Measurements from ENCODE around the gene MAP4K5. TPM values are rescaled to one million over a fixed set of nuclear protein-coding genes. Genes with fewer than 3 reads are reported as not detected.
"Not testable (repeated sequence)": the region's sequence is repeated elsewhere in the genome, so short reads cannot be mapped to it uniquely, and the experiment has no call there.

The MAP4K5 gene
- total RNA-seq = 10 to 100 TPM; 36.3 to 39.9 TPM
- 44.4 to 48.8 reads per million in 2 donors for total RNA-seq

DNA sequence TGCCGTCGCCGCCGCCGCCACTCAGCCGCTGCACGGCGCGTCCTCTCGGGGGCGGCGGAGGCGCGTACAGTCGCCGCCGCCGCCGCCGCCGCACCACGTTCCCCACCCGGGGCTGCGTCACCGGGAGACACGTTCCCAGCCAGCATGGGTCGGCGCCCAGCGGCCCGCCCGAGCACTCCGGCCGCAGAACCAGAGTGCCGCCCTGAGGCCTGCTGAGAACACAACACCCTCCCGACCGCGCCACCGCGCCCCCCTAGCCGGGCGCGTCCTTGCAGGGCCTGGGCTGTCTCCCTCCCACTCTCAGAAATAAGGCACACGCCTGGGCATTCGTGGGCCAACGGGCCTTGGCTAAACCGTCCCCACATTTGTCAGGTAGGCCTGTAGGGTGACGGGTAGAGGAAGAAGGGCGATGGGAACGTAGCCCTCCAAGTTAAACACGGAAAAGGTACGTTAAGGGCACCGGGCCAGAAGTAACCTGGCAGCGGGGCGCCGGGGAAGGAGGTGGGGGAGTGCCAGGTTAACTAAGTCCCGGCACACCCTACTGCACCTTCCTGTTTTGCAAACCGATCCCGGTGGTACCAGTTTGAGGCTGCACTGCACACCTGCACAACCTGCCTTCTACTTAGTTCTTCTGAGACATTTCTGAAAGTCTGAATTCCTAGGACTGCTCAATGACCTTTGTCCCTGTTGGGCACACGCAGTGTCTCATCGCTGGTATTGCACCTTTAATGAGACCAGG lies at the start of gene MAP4K5:
Gene MAP4K5, minus strand, starts transcription at position 68 of the 739 bp plus-strand sequence. CDS start 520 bp downstream, outside the sequence.
- DNase-seq (peak; percentile 81 to 82 (median 81)), ATAC-seq (peak; percentile 95)
- no peaks in the 10 kb centered on the region for H3K9me3 ChIP-seq (ENCODE audit: control insufficient read depth, low read length, poor library complexity, severe bottlenecking)
- Mint-ChIP-seq H3K27me3 (no peaks in the 10 kb centered on the region), H3K36me3 (ENCODE audit: low read depth) (no peaks in the 10 kb centered on the region), H3K27ac (peak within 1 kb of the TSS; percentile 86), H3K4me1 (peaks cover 38% of the 10 kb centered on the region), H3K4me3 (peak within 1 kb of the TSS; percentile 92)

DNA sequence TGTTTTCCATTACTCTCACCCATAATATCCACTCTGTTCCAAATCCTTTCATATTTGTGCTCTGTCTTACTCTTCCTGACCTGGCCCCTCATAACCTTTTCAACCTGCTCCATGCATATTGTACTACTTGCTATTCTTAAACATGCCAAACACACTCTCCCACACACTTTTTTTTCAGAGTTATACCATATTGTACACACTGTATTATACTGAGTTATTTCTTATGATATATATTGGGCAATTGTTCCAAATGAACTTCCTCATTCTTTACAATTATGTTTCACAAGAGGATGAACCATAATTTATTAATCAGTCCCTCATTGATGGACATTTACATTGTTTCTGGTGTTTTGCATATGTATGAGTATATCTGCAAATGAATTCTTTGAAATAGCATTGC lies 46.1 kb upstream of the MAP4K5 start:
- Mint-ChIP-seq H3K27me3 (peaks cover 2% of the 10 kb centered on the region), H3K4me1 (no peaks in the 10 kb centered on the region)
- no peak for ATAC-seq

DNA sequence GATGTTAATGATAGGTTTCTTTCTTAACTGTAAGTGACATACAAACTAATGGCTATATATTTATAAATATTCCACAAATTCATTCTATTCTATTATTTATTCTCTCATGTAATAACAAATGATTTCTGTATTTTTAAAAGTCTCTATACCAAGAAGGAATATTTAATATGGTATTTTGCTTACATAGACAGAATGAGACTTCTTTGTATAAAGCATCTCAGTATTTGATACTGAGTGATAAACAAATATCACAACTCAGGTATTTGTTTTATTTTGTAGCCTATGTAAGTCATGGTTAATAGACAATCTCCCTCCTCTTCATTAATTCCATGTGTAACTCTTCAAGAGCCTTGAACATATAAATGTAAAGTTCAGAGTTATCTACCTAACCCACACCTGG lies 45.6 kb upstream of the MAP4K5 start:
- no peaks in the 10 kb centered on the region for H3K9me3 ChIP-seq (ENCODE audit: control insufficient read depth, low read length, poor library complexity, severe bottlenecking)
- ATAC-seq = no peak
- no peak overlapping the region for H3K27ac Mint-ChIP-seq
- H3K27me3 Mint-ChIP-seq = no peaks in the 10 kb centered on the region
- H3K36me3 Mint-ChIP-seq (ENCODE audit: low read depth) = peaks cover 3% of the 10 kb centered on the region
- DNase-seq = no peak
- H3K4me3 Mint-ChIP-seq = no peak overlapping the region
- H3K4me1 Mint-ChIP-seq = no peaks in the 10 kb centered on the region

More for the DNA sequence above, 46.1 kb upstream of the MAP4K5 start:
- no peak overlapping the region for H3K27ac Mint-ChIP-seq
- no peaks in the 10 kb centered on the region for H3K9me3 ChIP-seq (ENCODE audit: control insufficient read depth, low read length, poor library complexity, severe bottlenecking)
- no peak overlapping the region for H3K4me3 Mint-ChIP-seq
- H3K36me3 Mint-ChIP-seq (ENCODE audit: low read depth) = peaks cover 5% of the 10 kb centered on the region
- no peak for DNase-seq

DNA sequence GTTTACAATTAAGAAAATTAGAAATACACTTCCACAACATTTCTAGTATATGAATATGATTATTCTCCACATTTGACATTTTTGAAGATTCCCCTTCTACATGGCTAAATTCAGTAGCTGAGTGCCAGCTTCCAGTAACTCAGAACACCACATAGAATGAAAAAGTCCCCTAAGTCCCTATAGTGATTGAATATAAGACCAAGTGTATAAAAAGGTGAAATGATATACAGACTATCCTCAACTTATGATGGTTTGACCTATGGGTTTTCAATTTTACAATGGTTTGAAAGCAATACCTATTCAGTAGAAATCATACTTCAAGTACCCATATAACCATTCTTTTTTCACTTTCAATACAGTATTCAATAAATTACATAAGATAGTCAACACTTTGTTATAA lies 43.4 kb upstream of the MAP4K5 start:
- Mint-ChIP-seq H3K27ac (no peak overlapping the region), H3K36me3 (ENCODE audit: low read depth) (peaks cover 3% of the 10 kb centered on the region), H3K27me3 (no peaks in the 10 kb centered on the region), H3K4me1 (no peaks in the 10 kb centered on the region), H3K4me3 (no peak overlapping the region)
- ATAC-seq = no peak
- no peaks in the 10 kb centered on the region for H3K9me3 ChIP-seq (ENCODE audit: control insufficient read depth, low read length, poor library complexity, severe bottlenecking)
- DNase-seq = no peak

DNA sequence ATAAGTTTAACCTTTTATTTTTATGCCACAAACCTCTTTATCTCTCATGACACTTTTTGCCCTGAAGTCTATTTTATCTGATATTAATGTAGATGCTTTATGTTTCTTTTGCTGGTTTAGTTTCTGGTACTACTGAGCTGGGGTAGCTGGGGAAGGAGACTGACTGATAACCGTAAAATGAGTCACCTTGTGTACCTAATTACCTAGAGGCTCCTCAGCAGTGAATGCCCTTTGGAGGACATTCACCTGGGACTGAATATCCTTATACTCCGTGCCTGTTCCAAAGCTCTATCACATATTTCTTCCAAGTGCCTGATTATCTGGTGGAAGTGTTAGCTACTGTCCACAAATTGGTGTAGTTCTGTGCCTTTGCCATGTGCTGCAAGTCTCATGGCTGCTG lies 41.5 kb upstream of the MAP4K5 start:
- H3K9me3 ChIP-seq (ENCODE audit: control insufficient read depth, low read length, poor library complexity, severe bottlenecking) = no peaks in the 10 kb centered on the region
- no peaks in the 10 kb centered on the region for H3K36me3 Mint-ChIP-seq (ENCODE audit: low read depth)
- no peak overlapping the region for H3K27ac Mint-ChIP-seq
- no peak for DNase-seq
- no peaks in the 10 kb centered on the region for H3K4me1 Mint-ChIP-seq
- no peak for ATAC-seq
- H3K27me3 Mint-ChIP-seq = no peaks in the 10 kb centered on the region
- H3K4me3 Mint-ChIP-seq = no peak overlapping the region

DNA sequence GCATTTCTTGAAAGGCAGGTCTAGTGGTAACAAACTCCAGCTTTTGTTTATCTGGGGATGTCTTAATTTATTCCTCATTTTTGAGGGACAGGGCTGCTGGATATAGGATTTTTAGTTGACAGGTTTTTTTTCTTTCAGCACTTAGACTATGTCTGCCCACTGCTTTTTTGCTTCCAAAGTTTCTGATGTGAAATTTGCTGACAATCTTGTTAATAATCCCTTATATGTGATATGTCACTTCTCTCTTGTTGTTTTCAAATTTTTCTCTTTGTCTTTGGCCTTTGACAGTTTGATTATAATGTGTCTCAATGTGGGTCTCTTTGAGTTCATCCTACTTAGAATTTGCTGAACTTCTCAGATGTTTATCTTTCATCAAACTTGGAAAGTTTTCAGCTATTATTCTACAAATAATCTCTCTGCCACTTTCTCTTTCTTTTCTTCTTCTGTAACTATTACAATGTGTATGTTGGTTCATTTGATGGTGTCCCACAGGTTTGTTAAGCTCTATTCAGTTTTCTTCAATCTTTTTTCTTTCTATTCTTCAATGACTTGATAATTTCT lies 37.4 kb upstream of the MAP4K5 start:
- H3K36me3 Mint-ChIP-seq (ENCODE audit: low read depth) = no peaks in the 10 kb centered on the region
- DNase-seq (no peak), ATAC-seq (no peak)
- no peaks in the 10 kb centered on the region for H3K9me3 ChIP-seq (ENCODE audit: control insufficient read depth, low read length, poor library complexity, severe bottlenecking)
- H3K27ac Mint-ChIP-seq = no peak overlapping the region
- H3K4me3 Mint-ChIP-seq = no peak overlapping the region
- H3K4me1 Mint-ChIP-seq = no peaks in the 10 kb centered on the region
- no peaks in the 10 kb centered on the region for H3K27me3 Mint-ChIP-seq

DNA sequence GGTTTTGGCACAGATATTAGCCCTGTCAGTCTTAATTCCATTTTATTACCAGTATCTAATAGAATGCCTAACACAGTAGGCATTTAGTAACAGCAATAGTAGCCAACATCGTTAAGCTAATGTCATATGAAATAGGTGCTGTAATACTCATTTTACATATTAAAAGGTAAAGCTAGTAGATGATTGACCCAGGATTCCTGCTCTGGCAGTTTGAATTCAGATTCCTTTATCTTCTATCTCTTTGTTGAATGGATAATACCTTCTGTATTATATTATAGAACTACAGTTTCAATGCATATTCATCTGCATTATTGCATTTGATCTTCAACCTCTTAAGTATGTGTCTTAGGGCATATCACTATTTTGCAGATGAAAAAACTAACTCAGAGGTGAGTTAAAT lies 30.5 kb upstream of the MAP4K5 start:
- H3K27ac Mint-ChIP-seq = no peak overlapping the region
- DNase-seq = no peak
- no peak overlapping the region for H3K4me3 Mint-ChIP-seq
- H3K27me3 Mint-ChIP-seq = peaks cover 47% of the 10 kb centered on the region
- H3K36me3 Mint-ChIP-seq (ENCODE audit: low read depth) = peaks cover 6% of the 10 kb centered on the region
- no peak for ATAC-seq
- peaks cover 13% of the 10 kb centered on the region for H3K4me1 Mint-ChIP-seq
- H3K9me3 ChIP-seq (ENCODE audit: control insufficient read depth, low read length, poor library complexity, severe bottlenecking) = no peaks in the 10 kb centered on the region

DNA sequence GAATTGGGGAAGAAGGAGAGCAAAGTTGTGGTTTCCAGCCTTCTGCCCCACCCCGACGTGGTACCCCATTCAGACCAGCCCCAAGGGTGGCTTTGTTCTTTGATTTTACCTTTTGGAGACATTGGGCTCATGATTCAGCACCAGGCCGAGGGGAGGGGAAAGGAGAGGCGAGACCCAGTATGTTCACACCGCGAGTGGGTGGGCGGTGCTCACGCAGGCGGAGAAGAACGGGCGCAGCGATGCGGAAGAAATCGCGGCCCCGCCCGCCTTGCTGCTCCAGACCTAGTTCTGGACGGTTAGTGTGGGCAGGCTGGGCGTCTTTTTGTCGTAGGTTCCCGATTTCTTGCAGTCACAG lies 28.5 kb upstream of the MAP4K5 start:
- Mint-ChIP-seq H3K27ac (no peak overlapping the region), H3K36me3 (ENCODE audit: low read depth) (peaks cover 6% of the 10 kb centered on the region), H3K27me3 (peaks cover 67% of the 10 kb centered on the region), H3K4me1 (peaks cover 13% of the 10 kb centered on the region), H3K4me3 (peak overlapping the region; percentile 86)
- H3K9me3 ChIP-seq (ENCODE audit: control insufficient read depth, low read length, poor library complexity, severe bottlenecking) = no peaks in the 10 kb centered on the region
- DNase-seq (no peak), ATAC-seq (peak; percentile 59)

DNA sequence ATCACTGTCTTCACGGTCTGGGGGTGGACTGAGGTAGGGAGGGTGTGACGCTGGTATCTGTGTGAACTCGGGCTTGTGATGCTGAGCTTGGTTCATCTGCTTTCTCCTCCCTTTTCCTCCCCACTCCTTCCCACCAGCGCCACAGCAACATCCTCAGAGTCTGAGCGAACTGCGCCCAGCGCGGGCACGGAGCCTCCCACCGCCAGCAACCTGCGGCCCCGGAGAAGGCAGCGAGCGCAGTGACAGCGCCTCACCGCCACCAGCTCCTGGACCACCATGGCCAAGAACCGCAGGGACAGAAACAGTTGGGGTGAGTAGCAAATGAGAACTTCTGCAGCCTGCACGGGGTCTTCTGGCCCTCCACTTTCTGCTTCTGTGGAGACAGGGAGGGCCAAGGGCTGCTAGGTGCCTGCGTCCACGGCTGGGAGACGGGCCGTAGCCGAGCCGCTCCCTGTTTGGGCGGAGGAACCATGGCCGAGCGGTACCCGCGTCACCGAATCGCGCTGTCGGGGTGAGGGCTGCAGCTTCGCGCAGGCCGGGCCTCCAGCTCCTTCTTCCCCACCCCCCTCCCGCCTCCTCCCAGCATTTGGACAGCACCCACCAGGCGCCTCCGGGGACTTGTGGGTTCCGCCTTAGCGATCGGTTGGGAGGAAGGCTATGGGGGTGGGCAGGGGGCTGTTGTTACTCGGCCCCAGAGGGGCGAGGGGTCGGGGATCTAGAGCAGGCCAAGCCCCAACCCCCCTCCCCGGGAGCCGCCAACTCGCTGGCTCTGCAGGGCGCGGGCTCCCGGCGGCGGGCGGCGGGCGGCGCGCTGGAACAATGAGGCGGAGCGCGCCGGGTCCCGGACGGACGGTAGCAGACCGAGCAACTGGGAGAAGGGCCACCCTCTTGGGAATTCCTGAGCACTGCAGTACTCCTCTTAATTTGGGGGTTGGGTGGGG lies 27.9 kb upstream of the MAP4K5 start, which contains the start of gene ATL1:
Gene ATL1, plus strand, starts transcription at position 156 of the 941 bp plus-strand sequence. Its CDS starts 121 bp downstream, at position 277.
- H3K4me1 Mint-ChIP-seq = peaks cover 13% of the 10 kb centered on the region
- H3K27me3 Mint-ChIP-seq = peaks cover 73% of the 10 kb centered on the region
- DNase-seq (peak in 1 of 3 donors; percentile 18), ATAC-seq (peak; percentile 79)
- peak within 1 kb of the TSS; percentile 86 for H3K4me3 Mint-ChIP-seq
- peaks cover 8% of the 10 kb centered on the region for H3K36me3 Mint-ChIP-seq (ENCODE audit: low read depth)
- H3K27ac Mint-ChIP-seq = no peak within 1 kb of the TSS
- no peaks in the 10 kb centered on the region for H3K9me3 ChIP-seq (ENCODE audit: control insufficient read depth, low read length, poor library complexity, severe bottlenecking)

DNA sequence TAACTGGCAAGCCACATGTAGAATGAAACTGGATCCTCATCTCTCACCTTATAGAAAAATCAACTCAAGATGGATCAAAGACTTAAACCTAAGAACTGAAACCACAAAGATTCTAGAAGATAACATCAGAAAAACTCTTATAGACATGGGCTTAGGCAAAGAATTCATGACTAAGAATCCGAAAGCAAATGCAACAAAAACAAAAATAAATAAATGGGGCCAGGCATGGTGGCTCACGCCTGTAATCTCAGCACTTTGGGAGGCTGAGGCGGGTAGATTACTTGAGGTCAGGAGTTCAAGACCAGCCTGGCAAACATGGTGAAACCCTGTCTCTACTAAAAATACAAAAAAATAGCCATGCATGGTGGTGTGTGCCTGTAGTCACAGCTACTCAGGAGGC lies 20.4 kb upstream of the MAP4K5 start:
- H3K27ac Mint-ChIP-seq; H3K9me3 ChIP-seq (ENCODE audit: control insufficient read depth, low read length, poor library complexity, severe bottlenecking); H3K4me1 Mint-ChIP-seq; H3K4me3 Mint-ChIP-seq; ATAC-seq; DNase-seq; H3K36me3 Mint-ChIP-seq (ENCODE audit: low read depth): not testable (repeated sequence)
- H3K27me3 Mint-ChIP-seq = peaks cover 43% of the 10 kb centered on the region

DNA sequence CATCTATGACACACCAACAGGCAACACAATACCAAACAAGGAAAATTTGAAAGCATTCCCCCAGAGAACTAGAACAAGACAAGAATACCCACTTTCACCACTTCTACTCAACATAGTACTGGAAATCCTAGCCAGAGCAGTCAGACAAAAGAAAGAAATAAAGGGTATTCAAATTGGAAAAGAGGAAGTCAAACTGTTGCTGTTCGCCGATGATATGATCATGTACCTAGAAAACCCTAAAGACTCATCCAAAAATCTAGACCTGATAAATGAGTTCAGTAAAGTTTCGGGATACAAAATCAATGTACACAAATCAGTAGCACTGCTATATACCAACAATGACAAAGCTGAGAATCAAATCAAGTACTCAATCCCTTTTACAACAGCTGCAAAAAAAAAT lies 19.5 kb upstream of the MAP4K5 start:
- no peaks in the 10 kb centered on the region for H3K4me1 Mint-ChIP-seq
- H3K4me3 Mint-ChIP-seq = no peak overlapping the region
- H3K36me3 Mint-ChIP-seq (ENCODE audit: low read depth) = peaks cover 2% of the 10 kb centered on the region
- peaks cover 3% of the 10 kb centered on the region for H3K9me3 ChIP-seq (ENCODE audit: control insufficient read depth, low read length, poor library complexity, severe bottlenecking)
- no peak for DNase-seq
- peaks cover 34% of the 10 kb centered on the region for H3K27me3 Mint-ChIP-seq
- H3K27ac Mint-ChIP-seq = no peak overlapping the region
- ATAC-seq = no peak

DNA sequence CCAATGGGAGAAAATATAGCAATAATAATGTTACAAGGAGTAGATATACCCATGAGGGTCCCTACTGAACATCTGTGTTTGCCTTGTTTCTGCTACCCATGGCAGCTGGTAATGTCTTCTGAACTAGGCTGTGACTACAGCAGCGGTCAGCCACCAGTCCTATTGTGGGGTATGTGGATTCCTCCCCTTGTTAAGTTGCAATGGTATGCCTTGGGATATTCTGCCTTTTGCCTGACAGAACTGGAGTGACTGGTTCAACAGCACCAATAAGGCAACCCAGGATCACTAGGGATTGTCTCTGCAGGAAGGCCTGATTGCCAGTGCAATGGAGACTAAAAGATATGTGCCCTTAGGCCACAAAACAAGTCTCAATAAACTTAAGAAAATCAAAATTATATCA lies 17.9 kb upstream of the MAP4K5 start:
- no peak for ATAC-seq
- no peak overlapping the region for H3K4me3 Mint-ChIP-seq
- H3K27me3 Mint-ChIP-seq = peaks cover 24% of the 10 kb centered on the region
- no peaks in the 10 kb centered on the region for H3K36me3 Mint-ChIP-seq (ENCODE audit: low read depth)
- H3K27ac Mint-ChIP-seq = no peak overlapping the region
- DNase-seq = no peak
- H3K4me1 Mint-ChIP-seq = peaks cover 2% of the 10 kb centered on the region
- peaks cover 3% of the 10 kb centered on the region for H3K9me3 ChIP-seq (ENCODE audit: control insufficient read depth, low read length, poor library complexity, severe bottlenecking)

DNA sequence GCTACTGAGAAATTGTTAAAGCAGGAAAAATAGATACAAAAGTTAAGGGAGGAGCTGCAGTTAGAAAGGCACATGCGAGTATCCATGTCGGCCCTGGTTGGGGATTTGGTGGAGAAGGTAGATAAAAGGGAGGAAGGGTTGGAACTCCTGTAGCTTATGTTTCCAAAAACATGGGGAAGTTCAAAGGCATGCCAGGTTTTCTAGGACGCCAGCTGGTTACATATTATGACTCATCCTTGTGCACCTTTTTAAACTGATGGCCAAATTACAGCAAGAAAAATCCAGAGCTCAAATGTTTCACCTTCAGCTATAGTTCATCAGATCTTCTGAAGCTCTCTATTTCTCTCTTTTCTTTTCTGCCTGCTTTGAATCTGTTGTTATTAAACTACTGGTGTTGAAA lies 13.2 kb upstream of the MAP4K5 start:
- peaks cover 22% of the 10 kb centered on the region for H3K27me3 Mint-ChIP-seq
- H3K36me3 Mint-ChIP-seq (ENCODE audit: low read depth) = no peaks in the 10 kb centered on the region
- DNase-seq = no peak
- ATAC-seq = no peak
- H3K9me3 ChIP-seq (ENCODE audit: control insufficient read depth, low read length, poor library complexity, severe bottlenecking) = no peaks in the 10 kb centered on the region
- no peak overlapping the region for H3K4me3 Mint-ChIP-seq
- peaks cover 13% of the 10 kb centered on the region for H3K4me1 Mint-ChIP-seq
- H3K27ac Mint-ChIP-seq = no peak overlapping the region

Measured in T-helper 17 cell (primary cell).